ENCODE results near the gene LLGL2. TPM values are rescaled to one million over a fixed set of nuclear protein-coding genes. Genes with fewer than 3 reads are reported as not detected.

The LLGL2 gene
- total RNA-seq, 1 donor from 2014 or later, result 3.3 TPM

- DNase-seq (ENCODE audit: extremely low spot score, unreplicated experiment), result peak; percentile 83
- Mint-ChIP-seq H3K36me3 (ENCODE audit: unreplicated experiment) (no peaks in the 10 kb centered on the region), H3K4me1 (ENCODE audit: unreplicated experiment) (peaks cover 3% of the 10 kb centered on the region), H3K4me3 (ENCODE audit: unreplicated experiment) (no peak overlapping the region), H3K27me3 (ENCODE audit: unreplicated experiment) (no peaks in the 10 kb centered on the region), H3K9me3 (ENCODE audit: unreplicated experiment) (no peaks in the 10 kb centered on the region), H3K27ac (ENCODE audit: unreplicated experiment) (no peak overlapping the region)
- TF ChIP-seq CTCF (IDR thresholded peaks at IDR 0.05), result no peak
Measured at GRCh38 chr17:75594499-75595283, 69.2 kb downstream of the LLGL2 start.

- peaks cover 3% of the 10 kb centered on the region for H3K4me1 Mint-ChIP-seq (ENCODE audit: unreplicated experiment)
- no peak for TF ChIP-seq CTCF (IDR thresholded peaks at IDR 0.05)
- peak; percentile 77 for DNase-seq (ENCODE audit: extremely low spot score, unreplicated experiment)
- no peaks in the 10 kb centered on the region for H3K36me3 Mint-ChIP-seq (ENCODE audit: unreplicated experiment)
- no peaks in the 10 kb centered on the region for H3K27me3 Mint-ChIP-seq (ENCODE audit: unreplicated experiment)
- H3K4me3 Mint-ChIP-seq (ENCODE audit: unreplicated experiment), result no peak overlapping the region
- H3K9me3 Mint-ChIP-seq (ENCODE audit: unreplicated experiment), result no peaks in the 10 kb centered on the region
- no peak overlapping the region for H3K27ac Mint-ChIP-seq (ENCODE audit: unreplicated experiment)
Measured at GRCh38 chr17:75595284-75595919, 69.9 kb downstream of the LLGL2 start.

GRCh38 chr17:75595920-75596313 is 70.4 kb downstream of the LLGL2 start:
- Mint-ChIP-seq H3K9me3 (ENCODE audit: unreplicated experiment) (no peaks in the 10 kb centered on the region), H3K27me3 (ENCODE audit: unreplicated experiment) (no peaks in the 10 kb centered on the region), H3K4me3 (ENCODE audit: unreplicated experiment) (no peak overlapping the region), H3K27ac (ENCODE audit: unreplicated experiment) (no peak overlapping the region), H3K36me3 (ENCODE audit: unreplicated experiment) (no peaks in the 10 kb centered on the region), H3K4me1 (ENCODE audit: unreplicated experiment) (peaks cover 2% of the 10 kb centered on the region)
- no peak for TF ChIP-seq CTCF (IDR thresholded peaks at IDR 0.05)
- no peak for DNase-seq (ENCODE audit: extremely low spot score, unreplicated experiment)

- Mint-ChIP-seq H3K9me3 (ENCODE audit: unreplicated experiment) (no peaks in the 10 kb centered on the region), H3K4me3 (ENCODE audit: unreplicated experiment) (no peak overlapping the region)
- TF ChIP-seq CTCF (IDR thresholded peaks at IDR 0.05), result no peak
Measured at GRCh38 chr17:75596320-75597087, 71.0 kb downstream of the LLGL2 start.

More at GRCh38 chr17:75596320-75597087, 71.0 kb downstream of the LLGL2 start:
- Mint-ChIP-seq H3K27me3 (ENCODE audit: unreplicated experiment) (no peaks in the 10 kb centered on the region), H3K4me1 (ENCODE audit: unreplicated experiment) (no peaks in the 10 kb centered on the region), H3K27ac (ENCODE audit: unreplicated experiment) (no peak overlapping the region), H3K36me3 (ENCODE audit: unreplicated experiment) (no peaks in the 10 kb centered on the region)
- DNase-seq (ENCODE audit: extremely low spot score, unreplicated experiment), result peak; percentile 83
